Measurements from ENCODE around the gene CSTB. TPM values are rescaled to one million over a fixed set of nuclear protein-coding genes. Genes with fewer than 3 reads are reported as not detected.

Gene CSTB
- total and polyA plus RNA-seq, 2 of the 8 experiments (the other 6 are each of a cell fraction or from before 2014, with no cell fraction given) = 53.8 to 64.1 TPM

DNA sequence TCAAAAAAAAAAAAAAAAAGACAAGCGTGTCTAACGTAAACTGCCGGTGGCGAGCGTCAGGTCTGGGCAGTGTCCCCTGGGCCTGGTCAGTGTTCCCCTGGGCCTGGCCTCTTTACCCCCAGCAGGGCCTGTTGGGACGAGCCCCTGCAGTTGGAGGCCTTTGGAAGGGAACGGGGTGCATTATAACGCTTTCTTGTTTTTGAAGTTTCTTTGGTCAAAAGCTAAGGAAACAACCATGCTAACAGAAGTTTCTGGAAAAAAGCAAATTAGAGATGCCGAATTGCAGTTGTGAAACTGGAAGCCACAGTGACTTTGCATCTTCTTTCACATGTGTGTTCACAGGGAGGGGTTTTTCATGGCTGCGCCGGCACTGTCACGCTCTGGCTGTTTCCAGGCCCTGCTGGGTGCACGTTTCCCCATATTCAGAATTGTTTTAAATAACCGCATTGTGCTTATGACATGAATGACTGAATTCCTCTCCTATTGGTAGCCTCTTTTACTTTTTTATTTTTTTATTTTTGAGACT is 29.2 kb upstream of the CSTB start:
- Histone ChIP-seq H3K36me3 (ENCODE audit: control insufficient read depth in 2 of 4, insufficient read depth in 4 of 4, low read length in 3 of 4) (peaks cover 11 to 38% (median 29%) of the 10 kb centered on the region in 4 experiments), H4K20me1 (replicated peaks in 1 of 2; ENCODE audit: control insufficient read depth in 1 of 2, insufficient read depth in 2 of 2, low read length in 2 of 2) (peaks cover 13 to 15% of the 10 kb centered on the region in 2 experiments), H2BK120ac (replicated peaks; ENCODE audit: low read depth, low read length) (no peak overlapping the region), H2BK20ac (ENCODE audit: low read length) (no peak overlapping the region), H4K8ac (ENCODE audit: extremely low read depth, insufficient read depth, low read length) (no peak overlapping the region), H4K91ac (replicated peaks; ENCODE audit: insufficient read length, low read length) (no peak overlapping the region), H3K56ac (replicated peaks; ENCODE audit: insufficient read length, low read depth, low read length) (no peak overlapping the region), H3K23ac (ENCODE audit: insufficient read length) (no peak overlapping the region), H2AK5ac (ENCODE audit: low read depth, low read length) (no peak overlapping the region), H3K23me2 (ENCODE audit: low read depth, low read length) (no peaks in the 10 kb centered on the region), H3K9me3 (ENCODE audit: insufficient read depth in 2 of 2, low read depth in 1 of 2, low read length in 1 of 2) (no peaks in the 10 kb centered on the region), H3K27ac (ENCODE audit: low read depth, low read length) (no peak overlapping the region), H4K5ac (ENCODE audit: insufficient read length, low read depth, low read length) (no peak overlapping the region), H3K14ac (ENCODE audit: insufficient read length) (no peak overlapping the region), H3K4ac (replicated peaks; ENCODE audit: insufficient read length, low read depth, low read length) (no peak overlapping the region), H3K27me3 (replicated peaks in 1 of 4; ENCODE audit: control insufficient read depth in 3 of 4, extremely low read depth in 1 of 4, insufficient read depth in 3 of 4, low read length in 3 of 4) (no peaks in the 10 kb centered on the region), H3K9ac (replicated peaks in 1 of 4; ENCODE audit: extremely low read depth in 1 of 4, low read depth in 3 of 4, low read length in 3 of 4) (no peak overlapping the region), H2BK12ac (ENCODE audit: low read depth, low read length) (no peak overlapping the region), H3K4me1 (replicated peaks in 1 of 4; ENCODE audit: control insufficient read depth in 3 of 4, insufficient read depth in 4 of 4, low read length in 3 of 4) (no peaks in the 10 kb centered on the region), H3K79me2 (ENCODE audit: control insufficient read depth in 1 of 2, insufficient read depth in 2 of 2, low read length in 2 of 2) (no peaks in the 10 kb centered on the region), H2BK15ac (ENCODE audit: low read length) (no peak overlapping the region), H3K4me2 (ENCODE audit: insufficient read depth in 1 of 2, low read depth in 2 of 2, low read length in 2 of 2) (no peak overlapping the region), H3K18ac (ENCODE audit: extremely low read depth, low read length) (no peak overlapping the region), H2AFZ (ENCODE audit: low read length) (no peak overlapping the region), H3K79me1 (ENCODE audit: low read depth, low read length) (no peaks in the 10 kb centered on the region), H2BK5ac (ENCODE audit: low read depth, low read length) (no peak overlapping the region), H3K4me3 (ENCODE audit: extremely low read depth in 1 of 4, insufficient read depth in 2 of 4, low read depth in 3 of 4, low read length in 4 of 4) (no peak overlapping the region)
- POLR2A ChIA-PET (ENCODE audit: partially characterized antibody) = interaction anchor here (0.6 to 8.4 kb wide), 2 partner anchors 13 to 67 kb away, joined by 3 to 80 read pairs; partner anchors contain the start of gene RRP1
- no peak for DNase-seq (ENCODE audit: low read depth in 1 of 2, low spot score in 2 of 2)
- 91% methylated on average over 14 of the region's 14 CpGs; no CpG with 5 or more reads in 1 of the 2 experiments for WGBS, 2 experiments (ENCODE audit: extremely low coverage in 1 of 2, insufficient coverage in 1 of 2, insufficient read length in 1 of 2, insufficient replicate concordance in 2 of 2, low coverage in 1 of 2, low lambda C conversion rate in 2 of 2, missing lambda C conversion rate in 1 of 2)
- TF ChIP-seq CEBPB (IDR thresholded peaks at IDR 0.05; ENCODE audit: low read depth, low read length) (no peak), KDM4A (IDR thresholded peaks at IDR 0.05; ENCODE audit: low read depth, low read length, severe bottlenecking) (no peak), SIX5 (IDR thresholded peaks at IDR 0.05; ENCODE audit: low read depth, low read length) (no peak), POU5F1 (IDR thresholded peaks at IDR 0.05; ENCODE audit: low read depth, low read length) (no peak), RBBP5 (IDR thresholded peaks at IDR 0.05; ENCODE audit: borderline replicate concordance, low read depth, low read length) (no peak), JUN (IDR thresholded peaks at IDR 0.05; ENCODE audit: low read depth, low read length) (no peak), YY1 (IDR thresholded peaks at IDR 0.05; ENCODE audit: low read depth, low read length) (no peak), TBP (IDR thresholded peaks at IDR 0.05; ENCODE audit: low read depth, low read length) (no peak)
- CTCF ChIA-PET (ENCODE audit: partially characterized antibody) = interaction anchor here (0.8 to 0.9 kb wide), 2 partner anchors 134 to 136 kb away, joined by 3 read pairs; no protein-coding TSS in a partner anchor
- no peak for FAIRE-seq
